H9 (cell line): ENCODE results near the gene ARPIN. TPM values are rescaled to one million over a fixed set of nuclear protein-coding genes. Genes with fewer than 3 reads are reported as not detected.

Source experiments
- DNase-seq: peaks from one replicate; pipeline ENCODE4 v3.0.0-alpha.2; 2017
- H2AFZ ChIP-seq: one replicate; pipeline ENCODE4 v1.6.1; 2013; ENCODE audit warnings: mild to moderate bottlenecking, low read length, control low read depth, moderate library complexity
- H2AK5ac ChIP-seq: 2 replicates; pipeline ENCODE4 v1.6.1; 2013; ENCODE audit warnings: low read length, control low read depth, mixed read lengths; ENCODE audit not compliant: insufficient read length
- H2BK120ac ChIP-seq: one replicate; pipeline ENCODE4 v1.6.1; 2013; ENCODE audit warnings: low read depth, mild to moderate bottlenecking, low read length, control low read depth, inconsistent platforms; ENCODE audit not compliant: poor library complexity, severe bottlenecking
- H2BK12ac ChIP-seq: 2 replicates; pipeline ENCODE4 v1.6.1; 2013; ENCODE audit warnings: low read length, control low read depth, mixed read lengths, low read depth; ENCODE audit not compliant: insufficient read length
- H2BK15ac ChIP-seq: 2 replicates; pipeline ENCODE4 v1.6.1; 2013; ENCODE audit warnings: low read depth, low read length, control low read depth
- H2BK20ac ChIP-seq: one replicate; pipeline ENCODE4 v1.6.1; 2013; ENCODE audit warnings: low read depth, mild to moderate bottlenecking, low read length, control low read depth, inconsistent platforms; ENCODE audit not compliant: poor library complexity, severe bottlenecking
- H2BK5ac ChIP-seq: 2 replicates; pipeline ENCODE4 v1.6.1; 2013; ENCODE audit warnings: low read length, control low read depth, mixed read lengths; ENCODE audit not compliant: insufficient read length
- H3K14ac ChIP-seq: 2 replicates; pipeline ENCODE4 v1.6.1; 2013; ENCODE audit warnings: low read length, control low read depth; ENCODE audit not compliant: insufficient read depth
- H3K18ac ChIP-seq: 2 replicates; pipeline ENCODE4 v1.6.1; 2013; ENCODE audit warnings: low read depth, mild to moderate bottlenecking, mixed read lengths, low read length, control low read depth; ENCODE audit not compliant: insufficient read length
- H3K23ac ChIP-seq: 2 replicates; pipeline ENCODE4 v1.6.1; 2013; ENCODE audit warnings: low read length, control low read depth, mixed read lengths, low read depth; ENCODE audit not compliant: insufficient read length
- H3K23me2 ChIP-seq: 2 replicates; pipeline ENCODE4 v1.6.1; 2013; ENCODE audit warnings: low read depth, mild to moderate bottlenecking, mixed read lengths, low read length, control low read depth; ENCODE audit not compliant: insufficient read length, poor library complexity, severe bottlenecking
- H3K27ac ChIP-seq: 2 replicates; pipeline ENCODE4 v1.5.1; 2013; ENCODE audit warnings: low read length, control low read depth, mixed read lengths, low read depth; ENCODE audit not compliant: insufficient read length
- H3K27me3 ChIP-seq: 2 replicates; pipeline ENCODE4 v1.6.1; 2013; ENCODE audit warnings: low read length, control low read depth, inconsistent platforms; ENCODE audit not compliant: insufficient read depth
- H3K4ac ChIP-seq: 2 replicates; pipeline ENCODE4 v1.6.1; 2013; ENCODE audit warnings: low read depth, mild to moderate bottlenecking, control low read depth, inconsistent platforms, low read length, moderate library complexity
- H3K4me1 ChIP-seq: 2 replicates; pipeline ENCODE4 v1.6.1; 2013; ENCODE audit warnings: low read length, control low read depth, inconsistent platforms; ENCODE audit not compliant: insufficient read depth
- H3K4me2 ChIP-seq: 2 replicates; pipeline ENCODE4 v1.6.1; 2013; ENCODE audit warnings: low read length, control low read depth, mixed read lengths; ENCODE audit not compliant: insufficient read length, insufficient read depth
- H3K56ac ChIP-seq: 2 replicates; pipeline ENCODE4 v1.6.1; 2013; ENCODE audit warnings: low read depth, mild to moderate bottlenecking, mixed read lengths, low read length, control low read depth; ENCODE audit not compliant: insufficient read length
- H3K79me1 ChIP-seq: 2 replicates; pipeline ENCODE4 v1.6.1; 2013; ENCODE audit warnings: low read depth, mild to moderate bottlenecking, moderate library complexity, low read length, control low read depth, inconsistent platforms; ENCODE audit not compliant: insufficient read depth, poor library complexity, severe bottlenecking
- H3K79me2 ChIP-seq: 2 replicates; pipeline ENCODE4 v1.6.1; 2013; ENCODE audit warnings: low read length, control low read depth, inconsistent platforms; ENCODE audit not compliant: insufficient read depth
- H3K9ac ChIP-seq: 2 replicates; pipeline ENCODE4 v1.6.1; 2013; ENCODE audit warnings: low read length, control low read depth, mixed read lengths; ENCODE audit not compliant: insufficient read length; ENCODE audit errors: extremely low read depth
- H3K9me3 ChIP-seq: one replicate; pipeline ENCODE4 v1.6.1; 2013; ENCODE audit warnings: low read depth, low read length, inconsistent platforms; ENCODE audit not compliant: control insufficient read depth
- H3T11ph ChIP-seq: one replicate; pipeline ENCODE4 v1.6.1; 2013; ENCODE audit warnings: mild to moderate bottlenecking, low read length, control low read depth, inconsistent platforms
- H4K20me1 ChIP-seq: one replicate; pipeline ENCODE4 v1.6.1; 2013; ENCODE audit not compliant: control insufficient read depth, insufficient read length, insufficient read depth
- H4K5ac ChIP-seq: 2 replicates; pipeline ENCODE4 v1.6.1; 2013; ENCODE audit warnings: low read depth, mild to moderate bottlenecking, mixed read lengths, low read length, control low read depth; ENCODE audit not compliant: insufficient read length
- H4K8ac ChIP-seq: replicated peaks from 2 replicates; pipeline ENCODE4 v1.6.1; 2013; ENCODE audit warnings: low read length, control low read depth, mixed read lengths, low read depth; ENCODE audit not compliant: insufficient read length
- H4K91ac ChIP-seq: 2 replicates; pipeline ENCODE4 v1.6.1; 2013; ENCODE audit warnings: low read depth, mild to moderate bottlenecking, moderate library complexity, mixed read lengths, low read length, control low read depth; ENCODE audit not compliant: insufficient read length
- H3K27ac Mint-ChIP-seq, 3 experiments: 2 replicates in 2 of 3; 3 replicates in 1 of 3; pipeline ENCODE4 v1.8.0; 2020 to 2021; ENCODE audit warnings: mixed read lengths in 3 of 3, mild to moderate bottlenecking in 1 of 3, moderate library complexity in 1 of 3
- H3K27me3 Mint-ChIP-seq: 2 replicates; pipeline ENCODE4 v1.8.0; 2021; ENCODE audit warnings: low read depth, mild to moderate bottlenecking, moderate library complexity, mixed read lengths
- H3K36me3 Mint-ChIP-seq, 3 experiments: 2 replicates in 2 of 3; 3 replicates in 1 of 3; pipeline ENCODE4 v1.8.0; 2020 to 2021; ENCODE audit warnings: low read depth in 3 of 3, mixed read lengths in 3 of 3; ENCODE audit not compliant: insufficient read depth in 1 of 3
- H3K4me1 Mint-ChIP-seq, 2 experiments: 2 replicates each; pipeline ENCODE4 v1.8.0; 2020; ENCODE audit warnings: mixed read lengths in 2 of 2
- H3K4me3 Mint-ChIP-seq, 2 experiments: 2 replicates in 1 of 2; 3 replicates in 1 of 2; pipeline ENCODE4 v1.8.0; 2020 to 2021; ENCODE audit warnings: mild to moderate bottlenecking in 2 of 2, mixed read lengths in 2 of 2, moderate library complexity in 1 of 2
- H3K9me3 Mint-ChIP-seq, 2 experiments: 2 replicates in 1 of 2; 3 replicates in 1 of 2; pipeline ENCODE4 v1.8.0; 2020; ENCODE audit warnings: mild to moderate bottlenecking in 2 of 2, mixed read lengths in 2 of 2, moderate library complexity in 1 of 2
- CTCF ChIP-seq: fragments of 200-600 bp; sonication (generic); conservative IDR thresholded peaks from 3 replicates; pipeline ENCODE4 v1.8.0; 2021; ENCODE audit warnings: antibody characterized with exemption, mild to moderate bottlenecking
- WGBS: extraction: QIAGEN DNeasy Blood & Tissue Kit; methylation state at CpG from one replicate; pipeline ENCODE4 v1.1.7; 2013; ENCODE audit warnings: missing lambda C conversion rate, low lambda C conversion rate, mixed read lengths; ENCODE audit not compliant: insufficient read length; ENCODE audit errors: extremely low coverage; 5-methylcytosine and 5-hydroxymethylcytosine counted together
- microRNA-seq: library from miRNA; unstranded; fragments of <30 nt; microRNA quantifications from one replicate; pipeline ENCODE4, GENCODE V29; 2020; ENCODE audit warnings: borderline microRNAs expressed
- total RNA-seq: library from RNA; stranded (reverse); gene quantifications from 2 replicates; pipeline ENCODE4 v1.2.1, GENCODE V29; 2021

The ARPIN gene
- total RNA-seq, 1 experiment from 2014 or later, result 6.4 TPM

GRCh38 chr15:89845305-89845893 is 67.4 kb downstream of the ARPIN start:
- Mint-ChIP-seq H3K4me3 (no peak overlapping the region), H3K9me3 (no peaks in the 10 kb centered on the region), H3K27me3 (no peaks in the 10 kb centered on the region), H3K36me3 (peaks cover 5 to 25% (median 14%) of the 10 kb centered on the region in 3 experiments; a peak in 6 of 7 replicates), H3K4me1 (no peaks in the 10 kb centered on the region), H3K27ac (no peak overlapping the region; a peak in 1 of 7 replicates)
- Histone ChIP-seq H2BK15ac (no peak overlapping the region), H2AK5ac (no peak overlapping the region), H2BK20ac (no peak overlapping the region), H2BK12ac (no peak overlapping the region), H3K79me2 (no peaks in the 10 kb centered on the region), H2BK120ac (no peak overlapping the region), H3K4me2 (no peak overlapping the region), H3K9ac (no peak overlapping the region), H4K91ac (no peak overlapping the region), H4K8ac (no peak overlapping the region), H3K9me3 (no peaks in the 10 kb centered on the region), H3K14ac (no peak overlapping the region), H3K23me2 (no peaks in the 10 kb centered on the region), H4K5ac (no peak overlapping the region), H4K20me1 (no peaks in the 10 kb centered on the region), H3K27me3 (no peaks in the 10 kb centered on the region), H2BK5ac (no peak overlapping the region), H2AFZ (no peak overlapping the region), H3K4ac (no peak overlapping the region), H3K23ac (no peak overlapping the region), H3K4me1 (no peaks in the 10 kb centered on the region), H3K18ac (no peak overlapping the region), H3K79me1 (no peaks in the 10 kb centered on the region), H3K56ac (no peak overlapping the region), H3T11ph (no peak overlapping the region), H3K27ac (no peak overlapping the region)
- TF ChIP-seq CTCF, result no peak
- no peak for DNase-seq
- no CpG with 5 or more reads among the region's 5 CpGs for WGBS

Small RNA genes lying within 50 kb of the gene (microRNA-seq; reads per million reads assigned to microRNA genes)
- 0.35 reads per million for gene MIR5009
- not detected for gene MIR5094

Other genes with a start within 250 kb of the ARPIN start
- gene PLIN1, start 233.6 kb downstream of the ARPIN start, total RNA-seq, result 0.09 TPM in 1 of 2 replicates, not detected in the other
- 1.3 and 1.4 TPM in 2 replicates for gene PEX11A, start 222.2 kb downstream of the ARPIN start, total RNA-seq
- gene WDR93, start 222.1 kb downstream of the ARPIN start, total RNA-seq, result not detected in 2 replicates
- not detected in 2 replicates for gene MESP1, start 161.7 kb downstream of the ARPIN start, total RNA-seq
- 0.28 TPM in 1 of 2 replicates, not detected in the other for gene MESP2, start 136.6 kb downstream of the ARPIN start, total RNA-seq
- 3.5 and 3.6 TPM in 2 replicates for gene ANPEP, start 98.1 kb downstream of the ARPIN start, total RNA-seq
- 33.9 and 38.5 TPM in 2 replicates for gene AP3S2, start 19.0 kb downstream of the ARPIN start, total RNA-seq
- 40.7 and 42.8 TPM in 2 replicates for gene ZNF710, start 88.4 kb upstream of the ARPIN start, total RNA-seq
- gene IDH2, start 189.5 kb upstream of the ARPIN start, total RNA-seq, result 57.7 and 62.5 TPM in 2 replicates